ENCODE measurements around the gene C1orf174. TPM values are rescaled to one million over a fixed set of nuclear protein-coding genes. Genes with fewer than 3 reads are reported as not detected.

Gene C1orf174
- total RNA-seq, 1 experiment from 2014 or later, result 21.1 TPM

DNA sequence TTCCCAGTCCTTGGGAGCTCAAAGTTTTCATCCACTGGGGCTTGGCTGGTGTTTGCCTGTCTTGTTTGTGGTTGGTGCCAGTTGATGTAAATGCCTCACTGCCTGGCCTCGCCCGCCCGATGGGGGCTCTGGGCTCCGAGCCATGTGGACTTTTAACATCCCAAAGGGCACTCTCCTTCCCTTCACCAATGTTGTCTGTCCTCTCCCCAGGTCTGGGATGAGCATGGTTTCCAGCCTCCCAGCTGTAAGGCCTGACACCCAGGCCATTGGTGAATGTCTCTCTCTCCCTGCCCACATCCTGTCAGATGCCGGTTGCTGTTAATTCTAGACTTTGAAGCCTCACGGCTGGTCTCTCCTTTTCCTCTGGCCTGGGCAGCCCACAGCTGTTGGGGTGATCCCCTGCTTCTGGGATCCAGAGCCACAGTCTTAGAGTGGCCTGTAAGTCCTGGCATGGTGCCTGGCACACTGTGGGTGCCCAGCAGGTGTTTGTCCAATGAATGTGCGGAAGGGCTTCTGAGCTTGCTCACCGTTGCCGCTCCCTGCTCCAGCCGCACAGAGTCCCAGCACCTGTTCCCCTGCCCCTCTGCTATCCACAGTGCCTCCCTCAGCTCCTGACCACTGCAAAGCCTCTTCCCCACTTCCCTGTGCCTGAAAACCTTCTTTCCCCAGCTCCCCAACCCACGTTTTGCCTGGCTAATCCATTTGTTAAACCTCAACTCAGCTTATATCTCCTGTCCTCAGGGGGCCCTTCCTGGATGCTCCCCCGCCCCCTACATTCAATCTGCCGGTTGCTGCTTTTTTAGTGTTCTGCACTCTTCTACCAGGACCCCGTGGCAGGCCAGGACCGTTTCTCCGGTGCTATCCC is 3.3 kb upstream of the C1orf174 start:
- no peaks in the 10 kb centered on the region for H3K4me1 Mint-ChIP-seq (ENCODE audit: low read depth, unreplicated experiment)
- no peak for DNase-seq
- no peaks in the 10 kb centered on the region for H3K27me3 Mint-ChIP-seq (ENCODE audit: unreplicated experiment)
- peaks cover 30% of the 10 kb centered on the region for H3K36me3 Mint-ChIP-seq (ENCODE audit: insufficient read depth, unreplicated experiment)
- TF ChIP-seq, protein P1, sequence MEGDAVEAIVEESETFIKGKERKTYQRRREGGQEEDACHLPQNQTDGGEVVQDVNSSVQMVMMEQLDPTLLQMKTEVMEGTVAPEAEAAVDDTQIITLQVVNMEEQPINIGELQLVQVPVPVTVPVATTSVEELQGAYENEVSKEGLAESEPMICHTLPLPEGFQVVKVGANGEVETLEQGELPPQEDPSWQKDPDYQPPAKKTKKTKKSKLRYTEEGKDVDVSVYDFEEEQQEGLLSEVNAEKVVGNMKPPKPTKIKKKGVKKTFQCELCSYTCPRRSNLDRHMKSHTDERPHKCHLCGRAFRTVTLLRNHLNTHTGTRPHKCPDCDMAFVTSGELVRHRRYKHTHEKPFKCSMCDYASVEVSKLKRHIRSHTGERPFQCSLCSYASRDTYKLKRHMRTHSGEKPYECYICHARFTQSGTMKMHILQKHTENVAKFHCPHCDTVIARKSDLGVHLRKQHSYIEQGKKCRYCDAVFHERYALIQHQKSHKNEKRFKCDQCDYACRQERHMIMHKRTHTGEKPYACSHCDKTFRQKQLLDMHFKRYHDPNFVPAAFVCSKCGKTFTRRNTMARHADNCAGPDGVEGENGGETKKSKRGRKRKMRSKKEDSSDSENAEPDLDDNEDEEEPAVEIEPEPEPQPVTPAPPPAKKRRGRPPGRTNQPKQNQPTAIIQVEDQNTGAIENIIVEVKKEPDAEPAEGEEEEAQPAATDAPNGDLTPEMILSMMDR (IDR thresholded peaks at IDR 0.05; ENCODE audit: unreplicated experiment), result no peak
- H3K27ac Mint-ChIP-seq (ENCODE audit: unreplicated experiment), result no peak overlapping the region
- no peak overlapping the region for H3K4me3 Mint-ChIP-seq (ENCODE audit: low read depth, unreplicated experiment)
- intact Hi-C loops (cut with micrococcal nuclease; ENCODE audit: unreplicated experiment), result no loop called here
- no peaks in the 10 kb centered on the region for H3K9me3 Mint-ChIP-seq (ENCODE audit: low read depth, unreplicated experiment)
- no TSS peak for BruUV-seq (replicated peaks)
- CTCF ChIA-PET, result no interaction called here

DNA sequence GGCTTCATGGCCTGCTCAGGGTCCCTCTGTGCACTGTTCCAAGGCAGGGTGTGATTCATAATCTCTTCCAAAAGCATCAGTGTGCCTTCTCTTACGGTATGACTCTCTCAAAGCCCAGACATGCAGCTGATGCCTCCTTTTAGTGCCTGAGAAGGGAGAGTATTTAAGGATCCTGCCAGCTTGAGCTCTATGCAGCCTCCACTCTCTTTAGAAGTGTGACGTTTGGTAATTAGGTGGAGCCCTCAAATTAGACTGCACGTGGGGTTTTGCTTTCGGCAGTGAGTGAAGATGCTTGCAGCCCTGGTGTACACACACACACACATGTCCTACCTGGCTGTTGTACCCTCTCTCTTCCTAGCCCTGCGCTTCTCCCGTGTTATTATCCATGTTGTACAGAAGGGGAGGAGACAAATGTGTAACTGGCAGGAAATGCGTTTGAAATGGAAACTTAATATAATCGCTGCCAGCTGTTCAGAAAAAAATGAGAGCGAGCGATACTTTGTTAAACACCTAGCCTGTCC is 2.6 kb upstream of the C1orf174 start:
- CTCF ChIA-PET, result no interaction called here
- BruUV-seq (replicated peaks), result no TSS peak
- intact Hi-C loops (cut with micrococcal nuclease; ENCODE audit: unreplicated experiment), result no loop called here

DNA sequence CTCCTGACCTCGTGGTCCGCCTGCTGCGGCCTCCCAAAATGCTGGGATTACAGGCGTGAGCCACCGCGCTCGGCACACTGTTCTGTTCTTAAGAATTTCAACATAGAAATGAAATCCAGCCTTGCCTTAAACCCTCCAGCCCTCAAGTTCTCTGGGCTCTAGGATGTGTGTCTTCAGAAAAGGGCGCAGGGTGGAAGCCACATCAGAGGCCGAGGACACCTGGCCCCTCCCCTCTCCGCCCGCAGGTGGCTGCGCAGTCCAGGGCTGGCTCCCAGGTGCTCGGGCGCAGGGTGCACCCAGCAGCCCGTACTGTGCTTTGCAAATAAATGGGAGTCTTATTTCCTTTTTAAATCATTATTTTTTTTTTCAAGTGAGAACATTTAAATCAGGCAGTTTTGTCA is 2.0 kb upstream of the C1orf174 start:
- no peak overlapping the region for H3K4me3 Mint-ChIP-seq (ENCODE audit: low read depth, unreplicated experiment)

More for the DNA sequence above, 2.6 kb upstream of the C1orf174 start:
- H3K4me1 Mint-ChIP-seq (ENCODE audit: low read depth, unreplicated experiment), result no peaks in the 10 kb centered on the region
- no peak for DNase-seq
- TF ChIP-seq, protein P1 (IDR thresholded peaks at IDR 0.05; ENCODE audit: unreplicated experiment), result no peak
- no peaks in the 10 kb centered on the region for H3K27me3 Mint-ChIP-seq (ENCODE audit: unreplicated experiment)
- no peak overlapping the region for H3K4me3 Mint-ChIP-seq (ENCODE audit: low read depth, unreplicated experiment)
- H3K9me3 Mint-ChIP-seq (ENCODE audit: low read depth, unreplicated experiment), result no peaks in the 10 kb centered on the region
- peaks cover 33% of the 10 kb centered on the region for H3K36me3 Mint-ChIP-seq (ENCODE audit: insufficient read depth, unreplicated experiment)
- no peak overlapping the region for H3K27ac Mint-ChIP-seq (ENCODE audit: unreplicated experiment)

DNA sequence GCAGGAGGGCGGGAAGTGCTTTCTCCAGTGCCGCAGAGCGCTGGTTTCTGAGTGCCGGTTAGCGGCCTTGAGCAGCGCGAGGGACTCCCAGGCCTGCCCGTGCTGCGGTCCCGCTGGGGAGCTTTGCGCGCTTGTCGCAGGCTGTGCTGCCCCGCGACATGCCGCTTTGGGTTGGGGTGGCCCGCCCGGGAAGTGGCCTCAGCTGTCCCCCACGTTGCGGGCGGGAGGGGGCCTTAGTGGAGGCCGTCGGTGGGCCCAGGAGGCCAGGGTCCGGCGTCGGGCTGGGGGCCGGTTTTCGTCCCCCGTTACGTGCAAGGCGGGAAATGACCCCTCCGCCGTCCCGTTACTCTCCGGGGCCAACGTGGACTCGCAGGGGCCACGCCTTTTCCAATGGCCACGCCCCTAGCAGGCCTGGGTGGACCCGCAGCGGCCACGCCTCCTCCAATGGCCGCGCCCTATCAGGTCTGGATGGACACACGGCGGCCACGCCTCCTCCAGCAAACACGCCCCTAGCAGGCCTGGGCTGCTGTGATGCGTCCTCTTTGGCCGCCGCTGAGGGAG is 977 bp upstream of the C1orf174 start:
- peak; percentile 96 for DNase-seq
- H3K36me3 Mint-ChIP-seq (ENCODE audit: insufficient read depth, unreplicated experiment), result peaks cover 33% of the 10 kb centered on the region
- CTCF ChIA-PET, result interaction anchor here (0.7 kb wide), 1 partner anchor 78 kb away, joined by 6 read pairs; no protein-coding TSS in a partner anchor
- peak overlapping the region; percentile 88 for H3K27ac Mint-ChIP-seq (ENCODE audit: unreplicated experiment)
- BruUV-seq (replicated peaks), result no TSS peak
- H3K4me1 Mint-ChIP-seq (ENCODE audit: low read depth, unreplicated experiment), result no peaks in the 10 kb centered on the region
- no peaks in the 10 kb centered on the region for H3K9me3 Mint-ChIP-seq (ENCODE audit: low read depth, unreplicated experiment)
- peak overlapping the region; percentile 80 for H3K4me3 Mint-ChIP-seq (ENCODE audit: low read depth, unreplicated experiment)
- intact Hi-C loops (cut with micrococcal nuclease; ENCODE audit: unreplicated experiment), result loop anchor here (2.0 kb wide), 1 partner anchor 44 kb away; the partner anchor contains the start of genes CEP104 and DFFB
- TF ChIP-seq, protein P1 (IDR thresholded peaks at IDR 0.05; ENCODE audit: unreplicated experiment), result no peak
- H3K27me3 Mint-ChIP-seq (ENCODE audit: unreplicated experiment), result no peaks in the 10 kb centered on the region

More for the DNA sequence above, 2.0 kb upstream of the C1orf174 start:
- Mint-ChIP-seq H3K27me3 (ENCODE audit: unreplicated experiment) (no peaks in the 10 kb centered on the region), H3K9me3 (ENCODE audit: low read depth, unreplicated experiment) (no peaks in the 10 kb centered on the region), H3K27ac (ENCODE audit: unreplicated experiment) (no peak overlapping the region), H3K4me1 (ENCODE audit: low read depth, unreplicated experiment) (no peaks in the 10 kb centered on the region), H3K36me3 (ENCODE audit: insufficient read depth, unreplicated experiment) (peaks cover 33% of the 10 kb centered on the region)
- TF ChIP-seq, protein P1 (IDR thresholded peaks at IDR 0.05; ENCODE audit: unreplicated experiment), result no peak
- CTCF ChIA-PET, result no interaction called here
- DNase-seq, result no peak
- intact Hi-C loops (cut with micrococcal nuclease; ENCODE audit: unreplicated experiment), result no loop called here
- BruUV-seq (replicated peaks), result no TSS peak

Data from Calu3 (cell line).